ENCODE results near the gene POU6F1. TPM values are rescaled to one million over a fixed set of nuclear protein-coding genes. Genes with fewer than 3 reads are reported as not detected.

The POU6F1 gene
- total and polyA plus RNA-seq, 2 experiments from 2014 or later: 3.2 to 6.3 TPM

GRCh38 chr12:51216642-51217041, 1.2 kb downstream of the POU6F1 start:
- no peaks in the 10 kb centered on the region for H4K20me1 ChIP-seq (ENCODE audit: insufficient read depth, poor library complexity, severe bottlenecking)
- H3K9me3 ChIP-seq (ENCODE audit: low read depth): no peaks in the 10 kb centered on the region
- WGBS (ENCODE audit: low lambda C conversion rate, missing lambda C conversion rate): 40% methylated on average over 7 of the region's 7 CpGs
- no peak for DNase-seq (ENCODE audit: low spot score)
- peak overlapping the region; percentile 82 for H3K4me2 ChIP-seq
- peaks cover 14% of the 10 kb centered on the region for H3K4me1 ChIP-seq (ENCODE audit: insufficient read depth)
- H3K9me2 ChIP-seq (replicated peaks; ENCODE audit: insufficient read depth): no peaks in the 10 kb centered on the region
- peaks cover 9% of the 10 kb centered on the region for H3K79me2 ChIP-seq
- no peak overlapping the region for H3K27ac ChIP-seq
- peak overlapping the region; percentile 92 for H3K4me3 ChIP-seq
- TF ChIP-seq EZH2 (IDR thresholded peaks at IDR 0.05; ENCODE audit: borderline replicate concordance) (no peak), CTCF (IDR thresholded peaks at IDR 0.05; ENCODE audit: poor library complexity) (no peak), EZH2phosphoT487 (IDR thresholded peaks at IDR 0.05; ENCODE audit: low read depth, severe bottlenecking, unreplicated experiment) (no peak)
- peak overlapping the region; percentile 64 for H2AFZ ChIP-seq
- H3K27me3 ChIP-seq: no peaks in the 10 kb centered on the region
- no peaks in the 10 kb centered on the region for H3K36me3 ChIP-seq (replicated peaks; ENCODE audit: insufficient read depth, low read depth)

GRCh38 chr12:51214895-51215294, 3.0 kb downstream of the POU6F1 start:
- WGBS (ENCODE audit: low lambda C conversion rate, missing lambda C conversion rate): 91% methylated on average over 5 of the region's 5 CpGs

GRCh38 chr12:51210690-51211395, 7.0 kb downstream of the POU6F1 start:
- H3K27me3 ChIP-seq: no peaks in the 10 kb centered on the region
- no peaks in the 10 kb centered on the region for H4K20me1 ChIP-seq (ENCODE audit: insufficient read depth, poor library complexity, severe bottlenecking)
- no peak overlapping the region for H3K4me2 ChIP-seq
- no peak overlapping the region for H3K4me3 ChIP-seq
- H3K9me2 ChIP-seq (replicated peaks; ENCODE audit: insufficient read depth): no peaks in the 10 kb centered on the region
- no peak for TF ChIP-seq EZH2phosphoT487 (IDR thresholded peaks at IDR 0.05; ENCODE audit: low read depth, severe bottlenecking, unreplicated experiment)
- TF ChIP-seq CTCF (IDR thresholded peaks at IDR 0.05; ENCODE audit: poor library complexity): no peak
- TF ChIP-seq EZH2 (IDR thresholded peaks at IDR 0.05; ENCODE audit: borderline replicate concordance): no peak
- H3K79me2 ChIP-seq: no peaks in the 10 kb centered on the region
- no peaks in the 10 kb centered on the region for H3K4me1 ChIP-seq (ENCODE audit: insufficient read depth)
- no peaks in the 10 kb centered on the region for H3K9me3 ChIP-seq (ENCODE audit: low read depth)
- no peaks in the 10 kb centered on the region for H3K36me3 ChIP-seq (replicated peaks; ENCODE audit: insufficient read depth, low read depth)
- no peak overlapping the region for H3K27ac ChIP-seq
- 65% methylated on average over 2 of the region's 2 CpGs for WGBS (ENCODE audit: low lambda C conversion rate, missing lambda C conversion rate)
- no peak overlapping the region for H2AFZ ChIP-seq
- DNase-seq (ENCODE audit: low spot score): no peak

More at GRCh38 chr12:51214895-51215294, 3.0 kb downstream of the POU6F1 start:
- Histone ChIP-seq H3K9me3 (ENCODE audit: low read depth) (no peaks in the 10 kb centered on the region), H4K20me1 (ENCODE audit: insufficient read depth, poor library complexity, severe bottlenecking) (no peaks in the 10 kb centered on the region), H3K27ac (no peak overlapping the region), H3K9me2 (replicated peaks; ENCODE audit: insufficient read depth) (no peaks in the 10 kb centered on the region), H3K4me2 (no peak overlapping the region), H3K4me1 (ENCODE audit: insufficient read depth) (peaks cover 14% of the 10 kb centered on the region), H3K4me3 (no peak overlapping the region), H3K79me2 (peaks cover under 1% of the 10 kb centered on the region), H3K36me3 (replicated peaks; ENCODE audit: insufficient read depth, low read depth) (no peaks in the 10 kb centered on the region), H2AFZ (no peak overlapping the region), H3K27me3 (no peaks in the 10 kb centered on the region)
- TF ChIP-seq EZH2phosphoT487 (IDR thresholded peaks at IDR 0.05; ENCODE audit: low read depth, severe bottlenecking, unreplicated experiment) (no peak), EZH2 (IDR thresholded peaks at IDR 0.05; ENCODE audit: borderline replicate concordance) (no peak), CTCF (IDR thresholded peaks at IDR 0.05; ENCODE audit: poor library complexity) (no peak)
- DNase-seq (ENCODE audit: low spot score): no peak

Measured in hepatocyte (in vitro differentiated cells).